ENCODE results near the gene NRG3. TPM values are rescaled to one million over a fixed set of nuclear protein-coding genes. Genes with fewer than 3 reads are reported as not detected.

The NRG3 gene
- total RNA-seq, 1 experiment from 2014 or later: 0.66 TPM

GRCh38 chr10:82961864-82962263 is 1086.9 kb downstream of the NRG3 start:
- ChIA-PET POLR2A (no interaction called here), CTCF (no interaction called here)
- H3K36me3 Mint-ChIP-seq (ENCODE audit: insufficient read depth, unreplicated experiment): no peaks in the 10 kb centered on the region
- intact Hi-C loops (cut with micrococcal nuclease; ENCODE audit: unreplicated experiment): loop anchor here (10.0 kb wide), 1 partner anchor 577 kb away; no protein-coding TSS in a partner anchor
- peaks cover 8% of the 10 kb centered on the region for H3K9me3 Mint-ChIP-seq (ENCODE audit: unreplicated experiment)
- no peak overlapping the region for H3K4me3 Mint-ChIP-seq (ENCODE audit: unreplicated experiment)
- H3K4me3 ChIP-seq (ENCODE audit: low read depth, low read length): no peak overlapping the region
- H3K27me3 Mint-ChIP-seq (ENCODE audit: insufficient read depth, unreplicated experiment): no peaks in the 10 kb centered on the region
- BruUV-seq (replicated peaks): no TSS peak
- no peak for DNase-seq
- peaks cover 15% of the 10 kb centered on the region for H3K4me1 ChIP-seq
- no peaks in the 10 kb centered on the region for H3K9me3 ChIP-seq
- H3K4me1 Mint-ChIP-seq (ENCODE audit: low read depth, unreplicated experiment): peaks cover 10% of the 10 kb centered on the region
- no peak overlapping the region for H3K27ac Mint-ChIP-seq (ENCODE audit: unreplicated experiment)
- H3K27me3 ChIP-seq (replicated peaks; ENCODE audit: control insufficient read depth, insufficient read depth, low read length): no peaks in the 10 kb centered on the region
- no peak for TF ChIP-seq CTCF (IDR thresholded peaks at IDR 0.05; ENCODE audit: insufficient read depth in 1 of 2, low read depth in 1 of 2, low read length in 1 of 2, severe bottlenecking in 1 of 2, unreplicated experiment in 1 of 2)
- no peaks in the 10 kb centered on the region for H3K36me3 ChIP-seq (ENCODE audit: control insufficient read depth, insufficient read depth, low read length)

- CTCF ChIA-PET: no interaction called here
- no peak overlapping the region for H3K4me3 Mint-ChIP-seq (ENCODE audit: unreplicated experiment)
- Histone ChIP-seq H3K4me1 (no peaks in the 10 kb centered on the region), H3K9me3 (no peaks in the 10 kb centered on the region), H3K4me3 (ENCODE audit: low read depth, low read length) (no peak overlapping the region), H3K27me3 (replicated peaks; ENCODE audit: control insufficient read depth, insufficient read depth, low read length) (no peaks in the 10 kb centered on the region), H3K36me3 (ENCODE audit: control insufficient read depth, insufficient read depth, low read length) (no peaks in the 10 kb centered on the region)
- DNase-seq: no peak
- no TSS peak for BruUV-seq (replicated peaks)
- H3K9me3 Mint-ChIP-seq (ENCODE audit: unreplicated experiment): no peaks in the 10 kb centered on the region
- H3K36me3 Mint-ChIP-seq (ENCODE audit: insufficient read depth, unreplicated experiment): no peaks in the 10 kb centered on the region
- POLR2A ChIA-PET: no interaction called here
- H3K27ac Mint-ChIP-seq (ENCODE audit: unreplicated experiment): no peak overlapping the region
- TF ChIP-seq CTCF (IDR thresholded peaks at IDR 0.05; ENCODE audit: insufficient read depth in 1 of 2, low read depth in 1 of 2, low read length in 1 of 2, severe bottlenecking in 1 of 2, unreplicated experiment in 1 of 2): no peak
- no peaks in the 10 kb centered on the region for H3K27me3 Mint-ChIP-seq (ENCODE audit: insufficient read depth, unreplicated experiment)
- no peaks in the 10 kb centered on the region for H3K4me1 Mint-ChIP-seq (ENCODE audit: low read depth, unreplicated experiment)
- intact Hi-C loops (cut with micrococcal nuclease; ENCODE audit: unreplicated experiment): loop anchor here (5.0 to 10.0 kb wide), 2 partner anchors 154 to 581 kb away; no protein-coding TSS in a partner anchor
These were observed 1091.1 kb downstream of the NRG3 start for GRCh38 chr10:82966130-82966529.

- Histone ChIP-seq H3K4me1 (no peaks in the 10 kb centered on the region), H3K4me3 (ENCODE audit: low read depth, low read length) (no peak overlapping the region), H3K27me3 (replicated peaks; ENCODE audit: control insufficient read depth, insufficient read depth, low read length) (no peaks in the 10 kb centered on the region), H3K36me3 (ENCODE audit: control insufficient read depth, insufficient read depth, low read length) (no peaks in the 10 kb centered on the region), H3K9me3 (no peaks in the 10 kb centered on the region)
- Mint-ChIP-seq H3K36me3 (ENCODE audit: insufficient read depth, unreplicated experiment) (no peaks in the 10 kb centered on the region), H3K4me1 (ENCODE audit: low read depth, unreplicated experiment) (no peaks in the 10 kb centered on the region), H3K4me3 (ENCODE audit: unreplicated experiment) (no peak overlapping the region), H3K27me3 (ENCODE audit: insufficient read depth, unreplicated experiment) (no peaks in the 10 kb centered on the region), H3K9me3 (ENCODE audit: unreplicated experiment) (no peaks in the 10 kb centered on the region), H3K27ac (ENCODE audit: unreplicated experiment) (no peak overlapping the region)
- BruUV-seq (replicated peaks): no TSS peak
- no peak for TF ChIP-seq CTCF (IDR thresholded peaks at IDR 0.05; ENCODE audit: insufficient read depth in 1 of 2, low read depth in 1 of 2, low read length in 1 of 2, severe bottlenecking in 1 of 2, unreplicated experiment in 1 of 2)
- CTCF ChIA-PET: interaction anchor here (1.5 kb wide), 1 partner anchor 157 kb away, joined by 7 read pairs; no protein-coding TSS in a partner anchor
- intact Hi-C loops (cut with micrococcal nuclease; ENCODE audit: unreplicated experiment): loop anchor here (2.0 to 10.0 kb wide), 3 partner anchors 156 to 746 kb away; no protein-coding TSS in a partner anchor
- DNase-seq: no peak
- POLR2A ChIA-PET: no interaction called here
These were observed 1093.5 kb downstream of the NRG3 start for GRCh38 chr10:82968533-82968932.

Data from Caco-2 (cell line).